ENCODE results near the gene PHACTR1.

The PHACTR1 gene

GRCh38 chr6:13288969-13289391 lies 572.4 kb downstream of the PHACTR1 start:
- no peak overlapping the region for H3K4me3 ChIP-seq (ENCODE audit: low read depth, low read length)
- no peaks in the 10 kb centered on the region for H3K4me1 ChIP-seq (ENCODE audit: control insufficient read depth, insufficient read depth, low read length, unreplicated experiment)
- H3K27me3 ChIP-seq (ENCODE audit: insufficient read depth, low read length) = no peaks in the 10 kb centered on the region
- H3K36me3 ChIP-seq (ENCODE audit: insufficient read depth, low read length) = peaks cover 8% of the 10 kb centered on the region; the same call in 1 of the 2 replicates
- H3K79me2 ChIP-seq (ENCODE audit: control insufficient read depth, insufficient read depth, low read length, unreplicated experiment) = no peaks in the 10 kb centered on the region
- no peak overlapping the region for H2AFZ ChIP-seq (ENCODE audit: low read length, unreplicated experiment)
- H3K27ac ChIP-seq (ENCODE audit: low read depth, low read length) = no peak overlapping the region

- H3K36me3 ChIP-seq (ENCODE audit: insufficient read depth, low read length) = peaks cover 15% of the 10 kb centered on the region; the same call in 1 of the 2 replicates
- H2AFZ ChIP-seq (ENCODE audit: low read length, unreplicated experiment) = no peak overlapping the region
- H3K79me2 ChIP-seq (ENCODE audit: control insufficient read depth, insufficient read depth, low read length, unreplicated experiment) = no peaks in the 10 kb centered on the region
- H3K27me3 ChIP-seq (ENCODE audit: insufficient read depth, low read length) = no peaks in the 10 kb centered on the region
- H3K4me1 ChIP-seq (ENCODE audit: control insufficient read depth, insufficient read depth, low read length, unreplicated experiment) = no peaks in the 10 kb centered on the region
- no peak overlapping the region for H3K27ac ChIP-seq (ENCODE audit: low read depth, low read length)
- H3K4me3 ChIP-seq (ENCODE audit: low read depth, low read length) = no peak overlapping the region
Observed at GRCh38 chr6:13289789-13290318, 573.3 kb downstream of the PHACTR1 start.

DNA sequence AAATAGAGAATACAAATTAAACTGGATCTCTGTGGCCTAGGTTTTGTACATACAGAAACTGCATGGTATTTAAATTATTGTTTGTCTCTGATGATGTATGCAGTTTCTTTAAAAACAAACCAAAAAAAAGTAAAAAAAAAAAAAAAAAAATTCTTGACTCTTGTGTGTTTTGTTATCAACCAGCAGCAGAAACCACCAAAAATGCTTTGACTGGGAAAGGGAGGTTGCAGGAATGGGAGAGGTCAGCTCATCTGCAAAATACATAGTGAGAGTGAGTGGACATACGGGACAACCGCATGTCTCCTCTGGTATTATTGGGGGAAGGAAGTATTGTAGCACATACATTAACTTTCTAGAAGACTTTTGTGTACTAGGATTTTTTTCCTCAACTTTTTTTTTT lies 573.8 kb downstream of the PHACTR1 start:
- Histone ChIP-seq H3K4me3 (ENCODE audit: low read depth, low read length) (no peak overlapping the region), H2AFZ (ENCODE audit: low read length, unreplicated experiment) (no peak overlapping the region), H3K4me1 (ENCODE audit: control insufficient read depth, insufficient read depth, low read length, unreplicated experiment) (no peaks in the 10 kb centered on the region), H3K27me3 (ENCODE audit: insufficient read depth, low read length) (no peaks in the 10 kb centered on the region), H3K79me2 (ENCODE audit: control insufficient read depth, insufficient read depth, low read length, unreplicated experiment) (no peaks in the 10 kb centered on the region), H3K36me3 (ENCODE audit: insufficient read depth, low read length) (peaks cover 17% of the 10 kb centered on the region; the same call in 1 of the 2 replicates), H3K27ac (ENCODE audit: low read depth, low read length) (no peak overlapping the region)

GRCh38 chr6:13292774-13293173 lies 576.2 kb downstream of the PHACTR1 start:
- Histone ChIP-seq H3K27ac (ENCODE audit: low read depth, low read length) (no peak overlapping the region), H3K4me1 (ENCODE audit: control insufficient read depth, insufficient read depth, low read length, unreplicated experiment) (no peaks in the 10 kb centered on the region)

GRCh38 chr6:13294499-13295069 lies 578.0 kb downstream of the PHACTR1 start:
- Histone ChIP-seq H3K27ac (ENCODE audit: low read depth, low read length) (no peak overlapping the region), H3K36me3 (ENCODE audit: insufficient read depth, low read length) (peaks cover 13% of the 10 kb centered on the region; the same call in 1 of the 2 replicates), H3K4me1 (ENCODE audit: control insufficient read depth, insufficient read depth, low read length, unreplicated experiment) (no peaks in the 10 kb centered on the region)

More at GRCh38 chr6:13292774-13293173, 576.2 kb downstream of the PHACTR1 start:
- Histone ChIP-seq H3K27me3 (ENCODE audit: insufficient read depth, low read length) (no peaks in the 10 kb centered on the region), H3K79me2 (ENCODE audit: control insufficient read depth, insufficient read depth, low read length, unreplicated experiment) (no peaks in the 10 kb centered on the region), H3K4me3 (ENCODE audit: low read depth, low read length) (no peak overlapping the region), H2AFZ (ENCODE audit: low read length, unreplicated experiment) (no peak overlapping the region), H3K36me3 (ENCODE audit: insufficient read depth, low read length) (peaks cover 17% of the 10 kb centered on the region; the same call in 1 of the 2 replicates)

GRCh38 chr6:13295576-13295975 lies 579.0 kb downstream of the PHACTR1 start:
- Histone ChIP-seq H3K4me1 (ENCODE audit: control insufficient read depth, insufficient read depth, low read length, unreplicated experiment) (no peaks in the 10 kb centered on the region), H3K4me3 (ENCODE audit: low read depth, low read length) (no peak overlapping the region), H3K79me2 (ENCODE audit: control insufficient read depth, insufficient read depth, low read length, unreplicated experiment) (no peaks in the 10 kb centered on the region), H2AFZ (ENCODE audit: low read length, unreplicated experiment) (no peak overlapping the region), H3K27me3 (ENCODE audit: insufficient read depth, low read length) (no peaks in the 10 kb centered on the region), H3K36me3 (ENCODE audit: insufficient read depth, low read length) (peaks cover 9% of the 10 kb centered on the region; the same call in 1 of the 2 replicates), H3K27ac (ENCODE audit: low read depth, low read length) (no peak overlapping the region)

More at GRCh38 chr6:13294499-13295069, 578.0 kb downstream of the PHACTR1 start:
- H3K27me3 ChIP-seq (ENCODE audit: insufficient read depth, low read length) = no peaks in the 10 kb centered on the region
- H3K4me3 ChIP-seq (ENCODE audit: low read depth, low read length) = no peak overlapping the region
- no peak overlapping the region for H2AFZ ChIP-seq (ENCODE audit: low read length, unreplicated experiment)
- no peaks in the 10 kb centered on the region for H3K79me2 ChIP-seq (ENCODE audit: control insufficient read depth, insufficient read depth, low read length, unreplicated experiment)

GRCh38 chr6:13296536-13296997 lies 580.0 kb downstream of the PHACTR1 start:
- H3K4me1 ChIP-seq (ENCODE audit: control insufficient read depth, insufficient read depth, low read length, unreplicated experiment) = no peaks in the 10 kb centered on the region
- no peak overlapping the region for H2AFZ ChIP-seq (ENCODE audit: low read length, unreplicated experiment)
- no peak overlapping the region for H3K4me3 ChIP-seq (ENCODE audit: low read depth, low read length)
- peaks cover 12% of the 10 kb centered on the region; the same call in 1 of the 2 replicates for H3K36me3 ChIP-seq (ENCODE audit: insufficient read depth, low read length)
- H3K27ac ChIP-seq (ENCODE audit: low read depth, low read length) = no peak overlapping the region
- peaks cover 3% of the 10 kb centered on the region for H3K79me2 ChIP-seq (ENCODE audit: control insufficient read depth, insufficient read depth, low read length, unreplicated experiment)
- no peaks in the 10 kb centered on the region for H3K27me3 ChIP-seq (ENCODE audit: insufficient read depth, low read length)

- peaks cover 16% of the 10 kb centered on the region; the same call in 1 of the 2 replicates for H3K36me3 ChIP-seq (ENCODE audit: insufficient read depth, low read length)
- H3K27ac ChIP-seq (ENCODE audit: low read depth, low read length) = no peak overlapping the region
Observed at GRCh38 chr6:13297391-13297790, 580.8 kb downstream of the PHACTR1 start.

DNA sequence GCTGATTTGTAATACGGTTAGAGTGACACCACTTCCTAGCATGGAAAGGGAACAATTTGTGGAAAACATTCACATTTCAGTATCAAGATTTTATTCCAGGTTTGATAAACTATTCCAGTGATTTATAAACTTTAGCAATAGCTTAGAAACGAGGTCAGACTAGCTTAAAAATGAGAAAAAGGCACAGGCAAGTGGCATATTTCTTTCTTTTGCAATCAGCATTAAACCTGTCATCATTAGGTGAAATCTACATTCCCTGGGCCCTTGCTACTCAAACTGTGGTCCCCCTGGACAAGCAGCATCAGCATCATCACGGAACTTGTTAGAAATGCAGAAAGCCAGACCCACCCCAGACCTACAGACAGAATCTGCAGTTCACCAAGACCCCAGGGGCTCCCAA lies 581.9 kb downstream of the PHACTR1 start:
- Histone ChIP-seq H3K27ac (ENCODE audit: low read depth, low read length) (no peak overlapping the region), H3K27me3 (ENCODE audit: insufficient read depth, low read length) (no peaks in the 10 kb centered on the region), H3K36me3 (ENCODE audit: insufficient read depth, low read length) (peaks cover 16% of the 10 kb centered on the region; the same call in 1 of the 2 replicates), H3K4me1 (ENCODE audit: control insufficient read depth, insufficient read depth, low read length, unreplicated experiment) (peaks cover 13% of the 10 kb centered on the region), H2AFZ (ENCODE audit: low read length, unreplicated experiment) (no peak overlapping the region), H3K79me2 (ENCODE audit: control insufficient read depth, insufficient read depth, low read length, unreplicated experiment) (peaks cover 6% of the 10 kb centered on the region), H3K4me3 (ENCODE audit: low read depth, low read length) (no peak overlapping the region)

More at GRCh38 chr6:13297391-13297790, 580.8 kb downstream of the PHACTR1 start:
- no peaks in the 10 kb centered on the region for H3K27me3 ChIP-seq (ENCODE audit: insufficient read depth, low read length)
- H3K4me3 ChIP-seq (ENCODE audit: low read depth, low read length) = no peak overlapping the region
- H3K79me2 ChIP-seq (ENCODE audit: control insufficient read depth, insufficient read depth, low read length, unreplicated experiment) = peaks cover 6% of the 10 kb centered on the region
- H2AFZ ChIP-seq (ENCODE audit: low read length, unreplicated experiment) = no peak overlapping the region
- H3K4me1 ChIP-seq (ENCODE audit: control insufficient read depth, insufficient read depth, low read length, unreplicated experiment) = peaks cover 5% of the 10 kb centered on the region

DNA sequence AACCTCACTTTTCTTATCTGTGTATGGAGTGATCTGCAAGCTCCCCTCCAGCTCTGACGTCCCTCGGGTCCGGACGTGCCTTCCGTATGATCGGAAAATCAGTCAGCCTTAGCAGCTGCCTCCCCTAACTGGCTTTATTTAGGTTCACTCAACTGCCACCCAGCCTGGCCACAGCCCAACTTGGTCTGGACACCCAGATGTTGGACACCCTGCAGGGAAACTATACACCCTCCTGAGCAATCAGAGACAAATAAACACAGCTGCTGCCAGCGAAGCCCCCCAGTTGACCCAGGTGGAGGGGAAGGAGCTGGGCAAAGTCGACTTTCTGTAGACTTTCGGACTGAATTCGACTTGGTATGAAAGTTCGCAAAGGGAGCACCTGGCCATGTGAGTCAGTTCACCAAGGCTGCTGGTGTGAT lies 582.8 kb downstream of the PHACTR1 start:
- H3K27me3 ChIP-seq (ENCODE audit: insufficient read depth, low read length) = no peaks in the 10 kb centered on the region
- H3K79me2 ChIP-seq (ENCODE audit: control insufficient read depth, insufficient read depth, low read length, unreplicated experiment) = peaks cover 6% of the 10 kb centered on the region
- no peak overlapping the region for H3K4me3 ChIP-seq (ENCODE audit: low read depth, low read length)
- H3K27ac ChIP-seq (ENCODE audit: low read depth, low read length) = no peak overlapping the region
- no peak overlapping the region for H2AFZ ChIP-seq (ENCODE audit: low read length, unreplicated experiment)
- H3K36me3 ChIP-seq (ENCODE audit: insufficient read depth, low read length) = peaks cover 13% of the 10 kb centered on the region; the same call in 1 of the 2 replicates
- peaks cover 23% of the 10 kb centered on the region for H3K4me1 ChIP-seq (ENCODE audit: control insufficient read depth, insufficient read depth, low read length, unreplicated experiment)

DNA sequence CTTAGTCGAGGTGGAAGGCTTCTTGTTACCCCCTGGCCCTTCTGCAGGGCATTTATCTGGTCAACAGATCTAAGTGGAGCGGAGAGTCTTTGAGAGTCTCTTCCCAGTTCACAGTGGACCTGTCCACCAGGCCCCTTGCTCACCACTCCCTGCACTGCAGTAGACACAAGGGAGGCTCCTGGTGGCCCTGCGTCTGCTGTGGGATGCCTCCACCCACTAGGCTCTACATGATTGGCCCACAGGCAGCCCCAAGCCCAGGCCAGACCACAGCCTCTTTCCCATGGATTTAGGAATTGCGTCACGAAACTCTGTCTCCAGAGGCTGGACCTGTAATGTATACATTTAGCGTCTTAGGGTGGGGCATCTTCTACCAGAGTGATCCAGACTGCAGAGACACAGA lies 583.4 kb downstream of the PHACTR1 start:
- H3K4me1 ChIP-seq (ENCODE audit: control insufficient read depth, insufficient read depth, low read length, unreplicated experiment) = peaks cover 25% of the 10 kb centered on the region
- no peak overlapping the region for H3K27ac ChIP-seq (ENCODE audit: low read depth, low read length)

More for the DNA sequence above, 583.4 kb downstream of the PHACTR1 start:
- Histone ChIP-seq H3K79me2 (ENCODE audit: control insufficient read depth, insufficient read depth, low read length, unreplicated experiment) (peaks cover 6% of the 10 kb centered on the region), H3K36me3 (ENCODE audit: insufficient read depth, low read length) (peaks cover 8% of the 10 kb centered on the region; the same call in 1 of the 2 replicates), H2AFZ (ENCODE audit: low read length, unreplicated experiment) (no peak overlapping the region), H3K27me3 (ENCODE audit: insufficient read depth, low read length) (no peaks in the 10 kb centered on the region), H3K4me3 (ENCODE audit: low read depth, low read length) (no peak overlapping the region)

All from ACC112 (cell line).